Measurements from ENCODE around the gene SLIT3.
"Not testable (repeated sequence)": the region's sequence is repeated elsewhere in the genome, so short reads cannot be mapped to it uniquely, and the experiment has no call there.

Gene SLIT3

DNA sequence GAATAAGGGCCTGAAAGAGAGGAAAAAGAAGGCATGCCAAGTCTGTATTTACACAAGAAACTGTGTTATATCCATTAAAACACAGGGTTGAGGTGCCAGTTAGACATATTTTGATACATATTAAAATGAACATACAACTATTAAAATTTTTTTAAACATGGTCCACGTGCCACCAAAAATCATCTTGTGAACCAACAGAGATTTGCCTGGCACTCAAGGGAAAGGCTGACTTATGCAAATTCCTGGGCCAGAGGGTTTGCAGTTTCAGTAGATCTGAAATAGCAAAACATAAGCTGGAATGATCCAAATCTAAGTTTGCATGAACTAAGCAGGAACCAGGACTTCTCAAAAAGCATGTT, 168.7 kb downstream of the SLIT3 start:
- no peak for FAIRE-seq

DNA sequence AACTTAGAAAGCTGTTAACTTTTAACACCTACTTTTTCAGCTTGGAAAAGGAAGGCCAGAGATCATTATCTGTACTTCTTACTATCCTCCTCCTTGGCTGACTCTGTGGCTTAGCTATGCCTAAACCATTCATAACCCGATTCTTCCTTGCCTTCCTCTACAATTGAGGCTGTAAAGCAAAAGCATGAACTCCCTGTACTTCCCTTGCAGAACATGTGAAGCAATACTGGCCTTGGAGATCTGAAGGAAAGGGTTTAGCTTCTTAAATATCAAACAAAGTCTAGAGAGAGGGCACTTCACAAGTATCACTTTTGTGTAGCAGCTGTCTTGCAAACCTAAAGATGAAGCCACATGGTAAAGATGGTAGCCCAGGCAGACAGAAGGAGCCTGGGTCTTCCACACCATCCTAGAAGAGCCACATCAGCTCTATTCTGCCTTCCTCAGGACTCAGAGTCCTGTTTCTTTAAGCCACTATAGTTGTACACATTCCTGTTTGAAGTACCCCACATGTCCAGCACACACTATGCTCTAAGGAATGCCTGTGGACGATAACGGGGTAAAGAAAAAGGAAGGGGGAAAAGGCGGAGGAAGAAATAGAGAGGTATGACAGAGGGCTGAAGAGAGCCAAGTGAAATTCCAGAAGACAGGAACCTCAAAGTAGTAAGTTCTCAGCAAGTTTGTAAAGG, 169.2 kb downstream of the SLIT3 start:
- FAIRE-seq, result no peak

GRCh38 chr5:169128679-169129078, 172.3 kb downstream of the SLIT3 start:
- no peak for FAIRE-seq

DNA sequence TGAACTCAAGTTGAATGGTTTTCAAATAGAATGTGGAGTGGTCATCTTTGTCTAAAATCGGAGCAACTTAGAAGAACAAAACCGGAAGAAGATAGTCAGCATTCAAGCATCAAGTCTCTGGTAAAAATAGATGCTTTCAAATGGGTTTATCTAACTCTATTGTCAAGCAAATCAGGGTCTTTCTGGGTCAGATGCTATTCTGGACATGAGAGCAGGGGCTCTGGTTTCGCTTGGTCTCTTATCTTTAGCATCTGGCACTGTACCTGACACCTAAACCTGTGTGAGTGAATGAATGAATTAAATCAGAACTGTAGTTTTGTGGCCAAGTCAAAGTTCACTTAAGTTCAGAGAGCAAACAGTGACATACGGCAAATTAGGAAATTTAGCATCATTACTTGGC, 173.5 kb downstream of the SLIT3 start:
- FAIRE-seq, result no peak

GRCh38 chr5:169126481-169127021, 174.4 kb downstream of the SLIT3 start:
- FAIRE-seq, result no peak

DNA sequence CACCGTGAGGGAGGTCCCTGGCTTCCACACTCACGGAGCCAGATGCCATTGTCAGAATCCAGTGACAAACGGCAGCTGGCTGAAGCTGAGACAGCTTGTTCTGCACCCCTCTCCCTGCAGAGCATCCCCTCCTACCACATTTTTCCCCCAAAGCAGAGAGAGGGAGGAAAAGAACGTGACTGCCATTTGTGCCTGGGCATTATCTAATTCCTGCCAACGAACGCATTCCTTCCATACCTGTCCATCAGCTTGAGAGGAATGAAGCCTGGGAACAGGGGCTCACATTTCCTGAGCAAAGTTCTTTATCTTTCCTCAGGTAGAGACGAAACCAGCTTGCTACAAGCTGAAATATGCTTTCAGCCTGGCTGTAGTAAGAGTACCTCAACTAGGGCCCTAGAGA, 175.4 kb downstream of the SLIT3 start:
- no peak for FAIRE-seq

DNA sequence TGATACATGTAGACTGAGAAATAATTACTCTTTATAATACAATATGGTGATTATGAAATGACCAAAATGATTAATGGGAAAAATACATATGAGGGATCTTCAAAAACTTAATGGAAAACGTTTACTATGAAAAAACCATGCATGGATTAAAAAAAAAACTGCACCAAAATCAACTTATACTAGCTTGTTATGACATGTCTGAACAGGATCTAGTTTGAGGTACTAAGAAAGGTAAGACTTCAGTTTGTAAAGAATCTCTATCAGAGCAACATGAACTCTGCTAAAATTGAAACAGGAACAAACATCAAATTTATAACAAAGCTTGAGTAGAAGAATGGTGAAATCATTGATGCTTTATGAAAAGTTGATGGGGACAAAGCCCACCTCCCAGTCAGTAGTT, 178.0 kb downstream of the SLIT3 start:
- FAIRE-seq, result no peak

- FAIRE-seq, result no peak
Measured at GRCh38 chr5:169121630-169122420, 179.1 kb downstream of the SLIT3 start.

GRCh38 chr5:169119288-169120048, 181.5 kb downstream of the SLIT3 start:
- no peak for FAIRE-seq

DNA sequence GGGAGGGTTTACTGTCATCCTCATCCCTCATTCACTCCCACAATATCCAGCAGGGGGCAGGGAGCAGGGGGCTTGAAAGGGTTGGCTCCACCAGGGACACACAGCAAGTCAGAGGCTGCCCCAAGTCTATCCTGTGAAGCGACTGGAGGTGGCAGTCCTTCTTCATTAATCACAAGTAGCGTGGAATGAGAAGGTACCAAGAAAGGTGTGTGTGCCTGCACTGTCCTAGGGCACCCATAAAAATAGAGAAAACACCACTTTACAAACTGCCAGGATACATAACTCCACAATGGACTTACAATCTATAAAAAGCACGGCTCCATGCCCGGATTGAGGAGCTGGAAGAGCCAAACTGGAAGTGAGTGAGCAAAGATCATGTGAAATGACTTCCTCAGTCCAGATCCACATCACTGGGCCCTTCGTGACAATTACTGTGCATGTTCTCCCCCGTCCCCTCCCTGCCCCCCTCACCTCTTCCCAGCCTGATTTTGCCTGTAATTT, 183.9 kb downstream of the SLIT3 start:
- no peak for FAIRE-seq

DNA sequence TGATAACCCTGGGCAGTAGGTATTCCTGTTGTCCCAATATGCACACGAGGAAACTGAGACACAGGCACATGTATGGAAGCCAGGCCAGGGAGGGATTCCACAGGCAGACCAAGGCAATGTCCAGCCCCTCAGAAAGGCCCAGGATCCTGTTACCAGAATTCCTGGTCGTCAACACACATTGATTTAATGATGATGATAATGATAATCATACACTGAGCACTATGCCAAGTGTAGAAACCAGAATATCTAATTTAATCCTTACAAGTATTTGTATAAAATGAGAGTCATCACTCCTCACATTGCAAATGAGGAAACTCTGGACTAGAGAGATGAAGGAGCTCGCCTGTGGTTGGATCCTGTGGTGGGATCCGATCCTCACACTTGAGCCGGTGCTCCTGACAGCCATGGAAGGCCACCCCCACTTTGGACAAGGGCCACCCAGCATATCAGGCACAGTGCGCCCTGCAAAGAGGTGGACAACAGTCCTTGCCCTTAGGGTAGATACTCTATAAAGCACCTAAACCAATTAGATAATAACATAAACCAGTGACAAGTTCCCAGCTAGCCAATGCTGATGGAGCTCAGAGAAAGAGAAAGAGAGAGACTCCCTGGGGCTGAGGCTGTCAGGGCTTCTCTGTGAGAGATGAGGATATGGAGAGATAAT, 185.3 kb downstream of the SLIT3 start:
- FAIRE-seq, result no peak

- no peak for FAIRE-seq
Measured at GRCh38 chr5:169114466-169115065, 186.4 kb downstream of the SLIT3 start.

DNA sequence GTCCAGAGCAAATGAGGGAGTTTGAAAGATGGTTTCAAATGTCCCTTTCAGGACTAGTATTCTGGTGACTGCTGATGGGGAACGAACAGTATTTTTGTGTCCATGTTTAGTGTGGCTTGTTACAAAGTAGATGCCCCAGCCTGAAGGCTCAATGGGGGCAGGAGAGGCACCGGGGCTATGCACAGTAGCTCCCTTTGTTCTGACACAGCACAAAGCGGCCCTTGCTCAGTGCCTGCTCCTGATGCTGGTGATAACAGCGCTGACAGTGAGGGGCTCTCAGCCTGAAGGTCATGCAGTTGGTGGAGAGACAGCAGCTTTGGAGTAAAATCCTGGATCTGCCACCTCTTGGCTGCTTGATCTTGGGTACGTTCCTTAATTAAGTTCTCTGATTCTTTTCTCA, 188.9 kb downstream of the SLIT3 start:
- no peak for FAIRE-seq

GRCh38 chr5:169106911-169107706, 193.8 kb downstream of the SLIT3 start:
- FAIRE-seq, result no peak

GRCh38 chr5:169105582-169105981, 195.4 kb downstream of the SLIT3 start:
- FAIRE-seq, result not testable (repeated sequence)

- FAIRE-seq, result no peak
Measured at GRCh38 chr5:169104937-169105494, 195.9 kb downstream of the SLIT3 start.

- FAIRE-seq, result no peak
Measured at GRCh38 chr5:169103586-169104181, 197.3 kb downstream of the SLIT3 start.

GRCh38 chr5:169101966-169102365, 199.0 kb downstream of the SLIT3 start:
- FAIRE-seq, result no peak

DNA sequence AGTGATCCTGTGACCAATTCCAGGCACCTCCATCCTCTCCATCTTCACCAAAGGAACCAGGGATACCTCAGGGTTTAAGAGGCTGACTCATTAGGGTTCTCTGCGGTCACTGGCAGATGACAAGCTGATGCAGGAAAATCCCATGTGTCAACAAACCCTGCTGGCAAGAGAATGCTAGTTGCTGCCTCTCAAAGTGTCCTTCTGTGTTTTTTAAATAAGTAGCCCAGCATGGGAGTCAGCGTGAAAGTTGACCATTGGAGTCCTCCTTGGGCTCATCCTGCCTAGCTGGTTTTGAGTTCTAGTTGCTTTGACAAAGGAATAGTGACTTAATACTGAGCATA, 200.2 kb downstream of the SLIT3 start:
- FAIRE-seq, result no peak

- no peak for FAIRE-seq
Measured at GRCh38 chr5:169099801-169100734, 200.9 kb downstream of the SLIT3 start.
